Fibroblast of lung (primary cell): ENCODE results near the gene NR2F6. TPM values are rescaled to one million over a fixed set of nuclear protein-coding genes. Genes with fewer than 3 reads are reported as not detected.

Experiments
- DNase-seq, 2 donors: peaks; one replicate each; pipeline versions ENCODE4 v3.0.0 to v3.0.0-alpha.2; 2010; ENCODE audit warnings: low read depth in 2 of 2
- H2AFZ ChIP-seq: 2 replicates; pipeline ENCODE4 v1.5.1; 2012; ENCODE audit warnings: low read length, control low read depth, inconsistent platforms
- H3K27ac ChIP-seq: 2 replicates; pipeline ENCODE4 v1.5.1; 2011; ENCODE audit warnings: low read length, control low read depth; ENCODE audit not compliant: insufficient read depth
- H3K27me3 ChIP-seq: 2 replicates; pipeline ENCODE4 v1.5.1; 2011; ENCODE audit warnings: mild to moderate bottlenecking, low read length; ENCODE audit not compliant: control insufficient read depth, insufficient read depth
- H3K36me3 ChIP-seq: 2 replicates; pipeline ENCODE4 v1.5.1; 2011; ENCODE audit warnings: low read length; ENCODE audit not compliant: control insufficient read depth, insufficient read depth
- H3K4me1 ChIP-seq: 2 replicates; pipeline ENCODE4 v1.5.1; 2011; ENCODE audit warnings: low read length; ENCODE audit not compliant: control insufficient read depth, insufficient read depth; ENCODE audit errors: extremely low read depth
- H3K4me2 ChIP-seq: 2 replicates; pipeline ENCODE4 v1.5.1; 2011; ENCODE audit warnings: low read length, control low read depth; ENCODE audit not compliant: insufficient read depth; ENCODE audit errors: extremely low read depth
- H3K4me3 ChIP-seq, 4 experiments: fragments of 200-600 bp in 1 of 4; sonication (generic) in 1 of 4; replicated peaks in 1 of 4; 2 replicates each; pipeline ENCODE4 v1.5.1; 2011 to 2016; ENCODE audit warnings: low read length in 4 of 4, low read depth in 3 of 4, mild to moderate bottlenecking in 3 of 4, control low read depth in 2 of 4, inconsistent platforms in 1 of 4, mixed read lengths in 1 of 4; ENCODE audit not compliant: insufficient read depth in 1 of 4; ENCODE audit errors: control extremely low read depth in 1 of 4
- H3K79me2 ChIP-seq: 2 replicates; pipeline ENCODE4 v1.5.1; 2012; ENCODE audit warnings: mild to moderate bottlenecking, low read length, inconsistent platforms; ENCODE audit not compliant: control insufficient read depth, insufficient read depth
- H3K9ac ChIP-seq: 2 replicates; pipeline ENCODE4 v1.5.1; 2011; ENCODE audit warnings: mild to moderate bottlenecking, low read length, control low read depth; ENCODE audit not compliant: insufficient read depth
- H3K9me3 ChIP-seq: 2 replicates; pipeline ENCODE4 v1.5.1; 2012; ENCODE audit warnings: low read depth, low read length; ENCODE audit not compliant: control insufficient read depth, insufficient read depth
- H4K20me1 ChIP-seq: 2 replicates; pipeline ENCODE4 v1.5.1; 2011; ENCODE audit warnings: low read length; ENCODE audit not compliant: control insufficient read depth, insufficient read depth; ENCODE audit errors: extremely low read depth
- CTCF ChIP-seq, 2 donors: IDR thresholded peaks in 1 of 2; conservative IDR thresholded peaks in 1 of 2; 1 replicate in 1 of 2; 2 replicates in 1 of 2; pipeline ENCODE4 v1.5.1; 2011 to 2012; ENCODE audit warnings: low read length in 2 of 2, control low read depth in 1 of 2, inconsistent platforms in 1 of 2, low read depth in 1 of 2, mild to moderate bottlenecking in 1 of 2
- EZH2 ChIP-seq: IDR thresholded peaks from 2 replicates; pipeline ENCODE4 v1.5.1; 2012; ENCODE audit warnings: low read length, control low read depth, mild to moderate bottlenecking; ENCODE audit errors: missing control alignments
- polyA plus RNA-seq, 2 donors: library from polyadenylated mRNA; depleted of rRNA in 1 of 2; stranded (reverse) in 1 of 2; unstranded in 1 of 2; fragments of >200 nt; gene quantifications; 2 replicates each; pipeline ENCODE4 v1.2.1, GENCODE V29; 2011 to 2012; ENCODE audit warnings: missing spikeins in 1 of 2
- total RNA-seq: library from RNA; depleted of rRNA; stranded (reverse); fragments of >200 nt; gene quantifications from 2 replicates; pipeline ENCODE4 v1.2.1, GENCODE V29; 2014

Gene NR2F6
- total and polyA plus RNA-seq, 2 donors (not counting 1 experiment from before 2014, with no cell fraction given): 9.6 to 42.4 TPM

DNA sequence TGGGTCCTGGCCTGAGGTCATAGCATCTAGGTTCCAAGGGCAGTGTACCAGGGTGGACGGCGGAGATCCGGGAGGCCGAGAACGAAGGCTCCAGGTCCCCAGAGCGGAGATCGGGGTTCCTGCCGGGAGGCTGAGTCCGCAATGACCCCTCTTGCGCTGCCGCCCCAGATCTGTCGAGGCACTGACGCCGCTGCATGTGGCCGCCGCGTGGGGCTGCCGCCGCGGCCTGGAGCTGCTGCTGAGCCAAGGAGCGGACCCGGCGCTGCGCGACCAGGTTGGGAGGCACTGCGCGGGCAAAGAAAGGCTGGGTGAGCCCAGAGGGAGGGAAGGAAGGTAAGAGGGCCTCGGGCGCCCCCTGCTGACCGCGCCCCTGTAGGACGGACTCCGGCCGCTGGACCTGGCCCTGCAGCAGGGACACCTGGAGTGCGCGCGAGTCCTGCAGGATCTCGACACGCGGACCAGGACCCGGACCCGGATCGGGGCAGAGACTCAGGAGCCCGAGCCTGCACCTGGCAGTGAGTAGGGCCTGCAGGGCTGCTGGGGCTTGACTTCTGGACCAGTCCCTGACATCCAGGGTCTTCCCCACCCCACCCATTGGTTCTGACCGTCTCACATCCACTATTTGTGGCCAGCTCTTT lies 36.9 kb upstream of the NR2F6 start:
- Histone ChIP-seq H3K9ac (peak overlapping the region; percentile 20), H3K36me3 (peaks cover under 1% of the 10 kb centered on the region)

DNA sequence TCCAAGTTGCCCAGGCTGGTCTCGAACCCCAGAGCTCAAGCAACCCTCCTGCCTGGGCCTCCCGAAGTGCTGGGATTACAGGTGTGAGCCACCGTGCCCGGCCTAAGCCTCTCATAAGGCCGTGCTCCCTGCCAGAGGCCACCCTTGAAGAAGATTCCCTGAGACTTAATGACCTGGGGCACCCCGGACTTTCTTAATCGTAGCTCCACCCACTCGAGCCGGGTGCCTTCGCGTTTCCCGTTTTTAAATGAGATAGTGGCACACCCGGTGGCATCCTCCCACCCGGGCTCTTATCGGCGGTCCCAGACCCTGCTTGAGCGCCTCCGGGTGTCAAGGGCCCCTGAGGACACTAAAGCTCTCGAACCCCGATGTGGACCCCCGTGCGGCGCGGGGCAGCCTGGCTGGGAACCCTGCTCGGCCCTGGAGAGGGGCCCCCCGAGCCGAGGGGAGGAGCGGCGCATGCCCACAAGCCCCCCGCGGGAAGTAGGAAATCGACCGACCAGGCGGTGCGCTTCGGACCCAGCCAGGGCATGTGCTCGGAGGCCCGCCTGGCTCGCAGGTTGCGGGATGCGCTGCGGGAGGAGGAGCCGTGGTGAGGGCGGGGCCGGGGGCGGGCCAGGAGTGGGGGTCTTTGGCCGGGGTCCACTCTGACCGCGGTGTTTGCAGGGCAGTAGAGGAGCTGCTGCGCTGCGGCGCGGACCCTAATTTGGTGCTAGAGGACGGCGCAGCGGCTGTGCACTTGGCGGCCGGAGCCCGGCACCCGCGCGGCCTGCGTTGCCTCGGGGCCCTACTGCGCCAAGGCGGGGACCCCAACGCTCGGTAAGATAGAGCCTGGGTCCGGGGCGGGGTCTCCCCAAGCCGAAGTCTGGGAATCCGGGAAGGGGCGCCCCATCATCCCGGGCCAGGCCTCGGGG lies 35.9 kb upstream of the NR2F6 start, which contains the start of gene ANKLE1:
Gene ANKLE1 (plus strand): TSS at position 511 of the 914 bp plus-strand sequence. CDS start 20 bp downstream, at position 531.
- no peak within 1 kb of the TSS for H3K27ac ChIP-seq
- H3K4me2 ChIP-seq: peak within 1 kb of the TSS; percentile 75
- peaks cover 6% of the 10 kb centered on the region for H3K36me3 ChIP-seq
- H3K4me3 ChIP-seq: peak within 1 kb of the TSS; percentile 11 to 48 (median 21)
- peak within 1 kb of the TSS; percentile 55 for H2AFZ ChIP-seq
- no peak for DNase-seq
- H3K27me3 ChIP-seq: no peaks in the 10 kb centered on the region
- no peak for TF ChIP-seq EZH2
- TF ChIP-seq CTCF (conservative IDR thresholded peaks at IDR 0.05 in 1 of 2, IDR thresholded peaks at IDR 0.05 in 1 of 2; ENCODE audit: low read depth in 1 of 2, low read length in 2 of 2): no peak
- H3K9me3 ChIP-seq: no peaks in the 10 kb centered on the region
- peak within 1 kb of the TSS; percentile 20 for H3K9ac ChIP-seq
- H3K4me1 ChIP-seq: no peaks in the 10 kb centered on the region
- no peaks in the 10 kb centered on the region for H3K79me2 ChIP-seq
- no peaks in the 10 kb centered on the region for H4K20me1 ChIP-seq

More for the DNA sequence above, 36.9 kb upstream of the NR2F6 start:
- Histone ChIP-seq H3K79me2 (no peaks in the 10 kb centered on the region), H2AFZ (peak overlapping the region; percentile 55), H3K27ac (no peak overlapping the region), H3K9me3 (no peaks in the 10 kb centered on the region), H3K27me3 (no peaks in the 10 kb centered on the region), H3K4me3 (peak overlapping the region; percentile 11 to 48 (median 21)), H4K20me1 (no peaks in the 10 kb centered on the region), H3K4me2 (peak overlapping the region; percentile 75), H3K4me1 (no peaks in the 10 kb centered on the region)
- DNase-seq: peak; percentile 64 to 71
- TF ChIP-seq CTCF (conservative IDR thresholded peaks at IDR 0.05 in 1 of 2, IDR thresholded peaks at IDR 0.05 in 1 of 2; ENCODE audit: low read depth in 1 of 2, low read length in 2 of 2): peak; percentile 66 to 78
- TF ChIP-seq EZH2: no peak

GRCh38 chr19:17279436-17279835 lies 33.7 kb upstream of the NR2F6 start:
- H3K9me3 ChIP-seq: no peaks in the 10 kb centered on the region
- no peaks in the 10 kb centered on the region for H3K4me1 ChIP-seq
- no peak overlapping the region for H3K9ac ChIP-seq
- no peak for TF ChIP-seq EZH2
- TF ChIP-seq CTCF (conservative IDR thresholded peaks at IDR 0.05 in 1 of 2, IDR thresholded peaks at IDR 0.05 in 1 of 2; ENCODE audit: low read depth in 1 of 2, low read length in 2 of 2): no peak
- no peak overlapping the region for H2AFZ ChIP-seq
- H3K4me3 ChIP-seq: no peak overlapping the region
- no peaks in the 10 kb centered on the region for H4K20me1 ChIP-seq
- no peaks in the 10 kb centered on the region for H3K27me3 ChIP-seq
- no peak overlapping the region for H3K27ac ChIP-seq
- H3K36me3 ChIP-seq: peaks cover 9% of the 10 kb centered on the region
- no peak for DNase-seq
- H3K79me2 ChIP-seq: no peaks in the 10 kb centered on the region
- no peak overlapping the region for H3K4me2 ChIP-seq
